ENCODE results near the gene YY1. TPM values are rescaled to one million over a fixed set of nuclear protein-coding genes. Genes with fewer than 3 reads are reported as not detected.

Gene YY1
- total and polyA plus RNA-seq, 2 of the 4 experiments (the other 2 are of a cell fraction) = 21.7 to 29.9 TPM

DNA sequence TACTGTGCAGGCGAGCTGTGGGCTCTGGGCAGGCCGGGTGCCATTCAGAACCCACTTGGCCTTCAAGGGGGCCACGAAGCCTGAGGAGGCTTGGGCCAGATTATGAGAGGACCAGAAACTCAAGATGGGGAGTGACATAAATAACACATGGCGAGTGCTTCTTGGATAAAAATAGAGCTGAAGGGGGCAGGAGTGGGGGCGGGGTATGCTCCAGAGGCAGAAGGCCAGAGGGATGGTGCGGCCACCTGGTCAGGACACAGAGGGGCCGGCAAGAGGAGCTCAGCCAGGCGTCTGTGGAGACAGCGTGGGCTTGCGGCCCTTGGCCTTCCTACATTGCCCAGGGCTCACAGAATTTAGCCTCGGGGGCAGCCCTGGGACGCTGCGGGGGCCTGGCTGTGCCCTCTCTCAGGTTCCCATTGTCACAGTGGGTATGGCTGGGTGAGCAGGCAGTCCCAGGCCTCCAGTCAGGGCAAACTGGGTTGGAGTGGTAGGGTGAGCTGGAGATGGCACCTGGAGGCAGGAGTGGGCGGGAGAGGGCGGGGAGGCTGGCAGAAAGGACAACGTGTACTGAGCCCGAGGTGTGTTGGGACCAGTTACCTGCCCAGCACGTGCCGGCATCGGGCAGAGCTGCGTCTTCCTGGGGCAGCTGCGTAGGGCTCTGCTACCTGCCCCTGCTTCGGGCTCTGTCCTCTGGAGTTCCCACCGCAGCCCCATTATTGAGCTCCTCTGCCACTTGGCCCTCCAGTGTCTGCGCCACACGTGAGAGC, 74.7 kb downstream of the YY1 start (continued):
- no peak for TF ChIP-seq MAFK (IDR thresholded peaks at IDR 0.05; ENCODE audit: low read depth, low read length)

DNA sequence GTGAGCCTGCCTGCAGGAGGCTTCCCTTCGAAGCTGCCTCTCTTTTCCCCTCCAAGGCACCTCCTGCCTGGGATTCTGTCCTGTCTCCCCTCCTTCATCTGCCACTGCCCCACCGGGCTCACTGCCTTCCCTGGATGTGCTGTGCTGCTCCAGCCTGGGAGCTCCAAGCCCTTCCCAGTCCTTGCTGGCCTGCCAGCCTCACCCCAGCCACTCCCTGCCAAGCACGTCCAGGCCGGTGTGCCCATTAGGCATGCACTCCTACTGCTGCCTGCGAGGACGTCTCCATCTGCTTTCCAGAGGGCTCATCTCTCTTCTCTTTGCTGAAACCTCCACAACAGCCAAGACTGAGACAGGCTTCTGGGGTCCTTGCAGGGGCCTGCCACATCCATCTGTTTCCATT, 75.8 kb downstream of the YY1 start:
- CTCF ChIA-PET = no interaction called here
- in situ Hi-C loops (cut with MboI; ENCODE audit: low sequenced_read_pairs) = no loop called here
- H2AK9ac ChIP-seq (replicated peaks; ENCODE audit: low read depth, low read length, poor library complexity) = no peak overlapping the region

More for the DNA sequence above, 75.8 kb downstream of the YY1 start:
- Histone ChIP-seq H4K8ac (ENCODE audit: low read depth in 2 of 2, low read length in 2 of 2) (no peak overlapping the region), H3K23ac (ENCODE audit: low read depth, low read length) (no peak overlapping the region), H3K56ac (ENCODE audit: extremely low read depth, insufficient read depth, low read length) (no peak overlapping the region), H2AFZ (replicated peaks; ENCODE audit: low read length, poor library complexity) (peak overlapping the region; percentile 23), H4K5ac (ENCODE audit: low read depth, low read length) (no peak overlapping the region), H2BK20ac (ENCODE audit: low read depth, low read length) (no peak overlapping the region), H2AK5ac (ENCODE audit: low read depth, low read length) (no peak overlapping the region), H2BK5ac (ENCODE audit: low read depth, low read length, poor library complexity, severe bottlenecking) (no peak overlapping the region), H3K4me2 (ENCODE audit: low read depth, low read length) (no peak overlapping the region), H3K4me1 (ENCODE audit: control insufficient read depth, insufficient read depth, low read length) (peaks cover 5% of the 10 kb centered on the region; the same call in 1 of the 2 replicates), H3K9me3 (ENCODE audit: control insufficient read depth, insufficient read depth, low read length) (no peaks in the 10 kb centered on the region), H3K4ac (ENCODE audit: low read depth, low read length) (no peak overlapping the region), H3K18ac (ENCODE audit: low read depth, low read length) (no peak overlapping the region), H3K9ac (ENCODE audit: low read depth, low read length) (no peak overlapping the region), H3K9me1 (ENCODE audit: insufficient read depth, low read length) (no peaks in the 10 kb centered on the region), H3K14ac (replicated peaks; ENCODE audit: low read depth, low read length) (no peak overlapping the region), H2BK120ac (ENCODE audit: low read depth, low read length) (no peak overlapping the region), H3K27ac (ENCODE audit: insufficient read depth, low read length) (no peak overlapping the region), H3K27me3 (ENCODE audit: control insufficient read depth, insufficient read depth, low read length) (no peaks in the 10 kb centered on the region), H3K36me3 (ENCODE audit: control insufficient read depth, insufficient read depth, low read length) (no peaks in the 10 kb centered on the region), H2BK15ac (ENCODE audit: low read depth, low read length) (no peak overlapping the region), H4K20me1 (ENCODE audit: insufficient read depth, low read length) (no peaks in the 10 kb centered on the region), H3K4me3 (ENCODE audit: insufficient read depth, low read depth, low read length) (no peak overlapping the region), H3K79me1 (ENCODE audit: low read depth in 1 of 2, low read length in 2 of 2) (no peaks in the 10 kb centered on the region), H4K91ac (ENCODE audit: insufficient read depth, low read depth, low read length) (no peak overlapping the region)
- POLR2A ChIA-PET (ENCODE audit: unreplicated experiment) = no interaction called here
- DNase-seq (no peak), ATAC-seq (ENCODE audit: low read depth) (no peak)
- 97% methylated on average over 5 of the region's 6 CpGs; no CpG with 5 or more reads in 1 of the 2 experiments for WGBS, 2 experiments (ENCODE audit: extremely low coverage in 2 of 2, insufficient read length in 1 of 2)
- no peak for TF ChIP-seq CHD1 (IDR thresholded peaks at IDR 0.05; ENCODE audit: low read depth, low read length)
- TF ChIP-seq, protein P1, sequence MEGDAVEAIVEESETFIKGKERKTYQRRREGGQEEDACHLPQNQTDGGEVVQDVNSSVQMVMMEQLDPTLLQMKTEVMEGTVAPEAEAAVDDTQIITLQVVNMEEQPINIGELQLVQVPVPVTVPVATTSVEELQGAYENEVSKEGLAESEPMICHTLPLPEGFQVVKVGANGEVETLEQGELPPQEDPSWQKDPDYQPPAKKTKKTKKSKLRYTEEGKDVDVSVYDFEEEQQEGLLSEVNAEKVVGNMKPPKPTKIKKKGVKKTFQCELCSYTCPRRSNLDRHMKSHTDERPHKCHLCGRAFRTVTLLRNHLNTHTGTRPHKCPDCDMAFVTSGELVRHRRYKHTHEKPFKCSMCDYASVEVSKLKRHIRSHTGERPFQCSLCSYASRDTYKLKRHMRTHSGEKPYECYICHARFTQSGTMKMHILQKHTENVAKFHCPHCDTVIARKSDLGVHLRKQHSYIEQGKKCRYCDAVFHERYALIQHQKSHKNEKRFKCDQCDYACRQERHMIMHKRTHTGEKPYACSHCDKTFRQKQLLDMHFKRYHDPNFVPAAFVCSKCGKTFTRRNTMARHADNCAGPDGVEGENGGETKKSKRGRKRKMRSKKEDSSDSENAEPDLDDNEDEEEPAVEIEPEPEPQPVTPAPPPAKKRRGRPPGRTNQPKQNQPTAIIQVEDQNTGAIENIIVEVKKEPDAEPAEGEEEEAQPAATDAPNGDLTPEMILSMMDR (conservative IDR thresholded peaks at IDR 0.05; ENCODE audit: low read depth, low read length) = no peak
- no peak for TF ChIP-seq RCOR1 (IDR thresholded peaks at IDR 0.05; ENCODE audit: insufficient replicate concordance, low read length)
- TF ChIP-seq SMC3 (IDR thresholded peaks at IDR 0.05; ENCODE audit: low read depth, low read length) = no peak
- TF ChIP-seq MXI1 (IDR thresholded peaks at IDR 0.05; ENCODE audit: borderline replicate concordance, low read depth, low read length) = no peak
- no peak for TF ChIP-seq FOS (IDR thresholded peaks at IDR 0.05; ENCODE audit: low read depth, low read length)
- intact Hi-C loops (cut with micrococcal nuclease) = no loop called here
- dilution Hi-C loops (cut with HindIII; ENCODE audit: low sequenced_read_pairs, unreplicated experiment) = no loop called here
- no TSS peak for BruUV-seq (replicated peaks)
